B cell (primary cell): Measurements from ENCODE around the gene RRM2. TPM values are rescaled to one million over a fixed set of nuclear protein-coding genes. Genes with fewer than 3 reads are reported as not detected.

Experiments used
- ATAC-seq: fragments of 200-7000 bp; cut with Tn5 transposase; one replicate; pipeline ENCODE4 v1.10.0; 2021; ENCODE audit warnings: low read depth, mild to moderate bottlenecking, moderate number of reproducible peaks, moderate library complexity
- CTCF ChIA-PET: fragments of 350-600 bp; sonication (Branson Sonifier 250); formaldehyde crosslinking; loops from one replicate; lab custom pipeline; 2021; ENCODE audit warnings: antibody characterized with exemption, inconsistent platforms; lab: Charles Lee
- POLR2A ChIA-PET: fragments of 350-600 bp; sonication (Branson Sonifier 250); formaldehyde crosslinking; loops from one replicate; lab custom pipeline; 2021; ENCODE audit warnings: antibody characterized with exemption; lab: Charles Lee
- DNase-seq: peaks from one replicate; pipeline ENCODE4 v3.0.0; 2013
- H2AFZ ChIP-seq: 2 replicates; pipeline ENCODE4 v1.6.1; 2012; ENCODE audit warnings: mild to moderate bottlenecking, low read depth, low read length; ENCODE audit not compliant: insufficient read depth, poor library complexity, severe bottlenecking
- H3K27ac ChIP-seq, 2 donors: 1 replicate in 1 of 2; 2 replicates in 1 of 2; pipeline ENCODE4 v1.5.1; 2012 to 2013; ENCODE audit warnings: low read length in 2 of 2, mild to moderate bottlenecking in 2 of 2, moderate library complexity in 1 of 2
- H3K27me3 ChIP-seq, 4 experiments: fragments of 200-600 bp in 1 of 4; sonication (generic) in 1 of 4; replicated peaks in 1 of 4; 1 replicate in 2 of 4; 2 replicates in 2 of 4; pipeline versions ENCODE4 v1.6.1 to v1.7.0; 2013 to 2016; ENCODE audit warnings: low read length in 3 of 4, mild to moderate bottlenecking in 2 of 4, mixed read lengths in 1 of 4, moderate library complexity in 1 of 4; ENCODE audit not compliant: insufficient read depth in 4 of 4, control insufficient read depth in 3 of 4; ENCODE audit errors: control extremely low read depth in 1 of 4
- H3K36me3 ChIP-seq, 2 experiments: replicated peaks in 1 of 2; 1 replicate in 1 of 2; 2 replicates in 1 of 2; pipeline versions ENCODE4 v1.6.1 to v1.7.1; 2013; ENCODE audit warnings: low read length in 1 of 2; ENCODE audit not compliant: insufficient read depth in 2 of 2, control insufficient read depth in 1 of 2; ENCODE audit errors: control extremely low read depth in 1 of 2, extremely low read depth in 1 of 2
- H3K4me1 ChIP-seq, 2 donors: fragments of 200-600 bp in 1 of 2; sonication (generic) in 1 of 2; 1 replicate in 1 of 2; 2 replicates in 1 of 2; pipeline versions ENCODE4 v1.5.1 to v1.6.1; 2013 to 2017; ENCODE audit warnings: low read length in 2 of 2; ENCODE audit not compliant: control insufficient read depth in 2 of 2, insufficient read depth in 2 of 2
- H3K4me2 ChIP-seq: replicated peaks from 2 replicates; pipeline ENCODE3; 2012; ENCODE audit warnings: mild to moderate bottlenecking, low read depth, low read length; ENCODE audit not compliant: poor library complexity, severe bottlenecking
- H3K4me3 ChIP-seq, 5 experiments: fragments of 200-600 bp in 1 of 5; sonication (generic) in 1 of 5; 1 replicate in 3 of 5; 2 replicates in 2 of 5; pipeline versions ENCODE4 v1.5.1 to v1.7.0; 2011 to 2016; ENCODE audit warnings: low read length in 4 of 5, mild to moderate bottlenecking in 4 of 5, low read depth in 2 of 5, control low read depth in 1 of 5, moderate library complexity in 1 of 5; ENCODE audit not compliant: insufficient read depth in 1 of 5; ENCODE audit errors: control extremely low read depth in 1 of 5, extremely low read depth in 1 of 5
- H3K79me2 ChIP-seq: fragments of 200-600 bp; sonication (generic); one replicate; pipeline ENCODE4 v1.6.0; 2016; ENCODE audit warnings: low read length; ENCODE audit not compliant: control insufficient read depth, insufficient read depth
- H3K9ac ChIP-seq: fragments of 200-600 bp; sonication (generic); 2 replicates; pipeline ENCODE4 v1.6.1; 2017; ENCODE audit warnings: mild to moderate bottlenecking, low read length, moderate library complexity
- H3K9me3 ChIP-seq, 3 donors: one replicate each; pipeline versions ENCODE4 v1.6.1 to v1.7.1; 2013; ENCODE audit warnings: low read length in 2 of 3; ENCODE audit not compliant: control insufficient read depth in 2 of 3, insufficient read depth in 1 of 3; ENCODE audit errors: control extremely low read depth in 1 of 3
- H4K20me1 ChIP-seq: 2 replicates; pipeline ENCODE4 v1.6.0; 2012; ENCODE audit warnings: mild to moderate bottlenecking, low read length; ENCODE audit not compliant: insufficient read depth, control insufficient read depth, poor library complexity, severe bottlenecking
- H3K27ac Mint-ChIP-seq: one replicate; pipeline ENCODE4 v1.8.0; 2021; ENCODE audit warnings: mixed read lengths
- H3K27me3 Mint-ChIP-seq: one replicate; pipeline ENCODE4 v1.8.0; 2021; ENCODE audit warnings: mixed read lengths
- H3K4me1 Mint-ChIP-seq: one replicate; pipeline ENCODE4 v1.8.0; 2021; ENCODE audit warnings: mixed read lengths
- H3K4me3 Mint-ChIP-seq: one replicate; pipeline ENCODE4 v1.8.0; 2021; ENCODE audit warnings: mixed read lengths
- H3K9me3 Mint-ChIP-seq: one replicate; pipeline ENCODE4 v1.8.0; 2022; ENCODE audit warnings: mixed read lengths; ENCODE audit not compliant: insufficient read depth
- CTCF ChIP-seq: fragments of 200-600 bp; IDR thresholded peaks from one replicate; pipeline ENCODE4 v1.8.0; 2022; ENCODE audit warnings: antibody characterized with exemption, mild to moderate bottlenecking
- EZH2 ChIP-seq: IDR thresholded peaks from 2 replicates; pipeline ENCODE4 v1.6.1; 2012; ENCODE audit warnings: borderline replicate concordance, low read depth, mild to moderate bottlenecking, moderate library complexity, low read length; ENCODE audit not compliant: insufficient read depth, poor library complexity, severe bottlenecking
- WGBS: methylation state at CpG from one replicate; pipeline ENCODE4 v1.1.5; 2013; ENCODE audit warnings: missing lambda C conversion rate; ENCODE audit not compliant: insufficient coverage; 5-methylcytosine and 5-hydroxymethylcytosine counted together
- intact Hi-C: fragments of 100-400 bp; cut with micrococcal nuclease; formaldehyde crosslinking; loops from one replicate; pipeline ENCODE4 v1.10.0; 2022
- polyA plus RNA-seq: library from polyadenylated mRNA; depleted of rRNA; stranded (reverse); fragments of >200 nt; gene quantifications from 2 replicates; pipeline ENCODE4 v1.2.3, GENCODE V29; 2012
- total RNA-seq, 2 donors: library from RNA; stranded (reverse); fragments of 120-200 nt in 1 of 2; gene quantifications; 1 replicate in 1 of 2; 2 replicates in 1 of 2; pipeline versions ENCODE4 v1.2.3 to v1.2.4, GENCODE V29; 2013 to 2022

Gene RRM2
- total and polyA plus RNA-seq, 2 donors (not counting 1 experiment from before 2014, with no cell fraction given) = 1.2 to 3.3 TPM

- Histone ChIP-seq H3K4me1 (peaks cover 9 to 15% of the 10 kb centered on the region in 2 donors), H2AFZ (no peak overlapping the region), H3K79me2 (no peaks in the 10 kb centered on the region), H3K27me3 (no peaks in the 10 kb centered on the region), H3K9ac (no peak overlapping the region), H4K20me1 (no peaks in the 10 kb centered on the region), H3K4me2 (no peak overlapping the region), H3K27ac (no peak overlapping the region), H3K9me3 (no peaks in the 10 kb centered on the region), H3K4me3 (no peak overlapping the region), H3K36me3 (no peaks in the 10 kb centered on the region)
- Mint-ChIP-seq H3K4me1 (peaks cover 16% of the 10 kb centered on the region), H3K9me3 (no peaks in the 10 kb centered on the region), H3K27me3 (no peaks in the 10 kb centered on the region), H3K27ac (no peak overlapping the region), H3K4me3 (no peak overlapping the region)
- ChIA-PET CTCF (interaction anchor here (0.9 to 4.6 kb wide), 3 partner anchors 24 to 269 kb away, joined by 3 to 25 read pairs (median 4); no protein-coding TSS in a partner anchor), POLR2A (interaction anchor here (0.6 kb wide), 1 partner anchor 42 kb away, joined by 3 read pairs; no protein-coding TSS in a partner anchor)
- no peak for TF ChIP-seq CTCF
- TF ChIP-seq EZH2 = no peak
- ATAC-seq = no peak
- 96% methylated on average over 24 of the region's 26 CpGs for WGBS
- DNase-seq = no peak
- intact Hi-C loops = no loop called here
Measured at GRCh38 chr2:10165861-10166675, 43.5 kb downstream of the RRM2 start.

- Histone ChIP-seq H3K4me2 (no peak overlapping the region), H3K27me3 (no peaks in the 10 kb centered on the region), H2AFZ (no peak overlapping the region), H3K27ac (no peak overlapping the region), H3K36me3 (no peaks in the 10 kb centered on the region), H4K20me1 (no peaks in the 10 kb centered on the region), H3K79me2 (no peaks in the 10 kb centered on the region), H3K4me1 (peaks cover 9 to 15% of the 10 kb centered on the region in 2 donors), H3K4me3 (no peak overlapping the region), H3K9ac (no peak overlapping the region), H3K9me3 (no peaks in the 10 kb centered on the region)
- Mint-ChIP-seq H3K27me3 (no peaks in the 10 kb centered on the region), H3K4me1 (peaks cover 16% of the 10 kb centered on the region), H3K9me3 (no peaks in the 10 kb centered on the region), H3K27ac (no peak overlapping the region), H3K4me3 (no peak overlapping the region)
- WGBS = 96% methylated on average over 17 of the region's 18 CpGs
- POLR2A ChIA-PET = interaction anchor here (0.6 kb wide), 1 partner anchor 43 kb away, joined by 3 read pairs; no protein-coding TSS in a partner anchor
- intact Hi-C loops = no loop called here
- DNase-seq (no peak), ATAC-seq (no peak)
- TF ChIP-seq EZH2 (no peak), CTCF (no peak)
- CTCF ChIA-PET = interaction anchor here (0.9 to 4.6 kb wide), 2 partner anchors 242 to 268 kb away, joined by 3 to 25 read pairs; no protein-coding TSS in a partner anchor
Measured at GRCh38 chr2:10166676-10167292, 44.2 kb downstream of the RRM2 start.
